Omental fat pad (tissue), 4 donors: ENCODE results near the gene C5orf47. TPM values are rescaled to one million over a fixed set of nuclear protein-coding genes. Genes with fewer than 3 reads are reported as not detected.

Source experiments
- ATAC-seq: fragments of 150-250 bp; one replicate; pipeline ENCODE4 v1.9.1; 2016; ENCODE audit warnings: mild to moderate bottlenecking, moderate library complexity; ENCODE audit not compliant: low FRiP score
- DNase-seq: peaks from one replicate; pipeline ENCODE4 v3.0.0-alpha.2; 2019; ENCODE audit warnings: low spot score
- CTCF ChIP-seq, 3 donors: fragments of 450-650 bp; IDR thresholded peaks; one replicate each; pipeline ENCODE4 v1.5.1; 2016 to 2017; ENCODE audit warnings: antibody characterized with exemption in 3 of 3, mild to moderate bottlenecking in 3 of 3, moderate library complexity in 2 of 3
- total RNA-seq, 4 donors: library from RNA; depleted of rRNA; stranded (reverse); fragments of >200 nt; gene quantifications; one replicate each; pipeline ENCODE4 v1.1.0, GENCODE V29; 2016

Gene C5orf47
- total RNA-seq, 4 donors from 2014 or later, result 0.19 TPM; not detected in 3

GRCh38 chr5:173946323-173946722 is 42.6 kb upstream of the C5orf47 start:
- DNase-seq (no peak), ATAC-seq (no peak)
- TF ChIP-seq CTCF (IDR thresholded peaks at IDR 0.05), result no peak

- ATAC-seq, result no peak
- DNase-seq, result no peak
- TF ChIP-seq CTCF (IDR thresholded peaks at IDR 0.05), result no peak
Measured at GRCh38 chr5:173950829-173951228, 38.1 kb upstream of the C5orf47 start.

GRCh38 chr5:173953528-173954090 is 35.4 kb upstream of the C5orf47 start:
- no peak for TF ChIP-seq CTCF (IDR thresholded peaks at IDR 0.05)
- ATAC-seq, result no peak
- DNase-seq, result no peak

- ATAC-seq (no peak), DNase-seq (no peak)
- TF ChIP-seq CTCF (IDR thresholded peaks at IDR 0.05), result no peak
Measured at GRCh38 chr5:173954671-173955521, 34.1 kb upstream of the C5orf47 start.

DNA sequence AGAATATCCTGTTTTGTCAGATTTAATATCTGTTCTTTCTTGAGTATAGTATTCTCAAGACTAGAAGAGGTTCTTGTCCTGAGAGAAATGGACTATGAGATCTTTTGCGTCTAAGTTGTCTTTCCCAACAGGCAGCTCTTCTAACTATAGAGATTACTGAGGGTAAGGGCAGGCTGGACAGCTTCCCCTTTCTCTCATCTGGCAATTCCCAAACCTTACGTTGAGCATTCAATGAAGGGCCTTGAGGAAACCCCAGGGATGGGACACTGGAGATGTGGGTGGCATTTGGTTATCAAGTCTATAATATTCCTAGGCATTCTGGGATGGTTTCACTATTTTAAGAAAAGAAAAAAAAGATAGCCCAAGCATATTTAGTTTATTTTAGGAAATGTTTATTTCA is 28.0 kb upstream of the C5orf47 start:
- no peak for TF ChIP-seq CTCF (IDR thresholded peaks at IDR 0.05)
- DNase-seq (no peak), ATAC-seq (no peak)

- no peak for ATAC-seq
Measured at GRCh38 chr5:173961418-173961817, 27.6 kb upstream of the C5orf47 start.

More at GRCh38 chr5:173961418-173961817, 27.6 kb upstream of the C5orf47 start:
- TF ChIP-seq CTCF (IDR thresholded peaks at IDR 0.05), result no peak
- no peak for DNase-seq
